T-helper 2 cell treated with Interferon-gamma antibody and Interleukin-4, amounts not matched to agents 5 μg/mL and 100 μg/mL, for 36 hours (primary cell): ENCODE measurements around the gene PDGFA.

Source experiments
- DNase-seq: peaks from one replicate; pipeline ENCODE4 v3.0.0; 2021; ENCODE audit warnings: low spot score
- H3K27ac Mint-ChIP-seq: one replicate; pipeline ENCODE4 v1.8.0; 2021; ENCODE audit warnings: mild to moderate bottlenecking, mixed read lengths
- H3K27me3 Mint-ChIP-seq: one replicate; pipeline ENCODE4 v1.8.0; 2021; ENCODE audit warnings: low read depth, mixed read lengths
- H3K36me3 Mint-ChIP-seq: one replicate; pipeline ENCODE4 v1.8.0; 2021; ENCODE audit warnings: low read depth, mixed read lengths
- H3K4me1 Mint-ChIP-seq: one replicate; pipeline ENCODE4 v1.8.0; 2021; ENCODE audit warnings: low read depth, mixed read lengths
- H3K4me3 Mint-ChIP-seq: one replicate; pipeline ENCODE4 v1.8.0; 2022; ENCODE audit warnings: mild to moderate bottlenecking, moderate library complexity, mixed read lengths
- H3K9me3 Mint-ChIP-seq: one replicate; pipeline ENCODE4 v1.8.0; 2021; ENCODE audit warnings: mixed read lengths

PDGFA gene

DNA sequence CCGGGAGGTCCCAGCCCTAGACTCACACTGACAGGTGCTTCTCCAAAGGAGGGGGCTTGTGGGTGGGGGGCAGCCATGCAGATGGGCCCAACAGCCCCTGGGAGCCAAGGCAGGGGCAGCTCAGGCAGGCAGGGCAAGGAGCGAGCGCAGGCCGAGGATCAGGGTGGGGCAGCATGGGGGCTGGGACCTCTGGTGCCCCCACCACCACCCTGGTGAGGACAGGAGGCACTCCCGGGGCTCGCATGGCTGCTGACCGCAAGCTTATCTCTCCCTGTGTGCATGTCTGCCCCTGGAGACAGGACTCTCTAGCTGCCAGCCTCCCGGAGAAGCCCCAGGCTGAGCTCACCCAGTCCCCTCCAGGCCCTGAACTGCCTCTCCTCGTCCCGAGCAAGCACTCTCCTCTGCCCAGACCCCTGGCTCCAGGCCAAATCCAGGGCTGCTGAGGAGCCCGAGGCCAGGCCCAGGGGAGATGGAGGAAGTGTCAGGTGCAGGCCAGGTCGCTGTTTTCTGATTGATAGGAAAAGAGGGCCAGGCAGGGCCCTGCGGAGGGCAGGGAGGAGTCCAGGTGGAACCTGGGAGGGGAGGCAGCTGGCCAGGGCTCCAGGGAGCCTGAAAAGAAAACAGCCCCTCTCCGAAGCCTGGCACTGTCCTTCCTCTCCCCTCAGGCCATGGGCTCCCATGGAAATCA lies 39.0 kb downstream of the PDGFA start:
- H3K4me3 Mint-ChIP-seq, result no peak overlapping the region
- no peak overlapping the region for H3K27ac Mint-ChIP-seq
- peaks cover 4% of the 10 kb centered on the region for H3K9me3 Mint-ChIP-seq
- no peaks in the 10 kb centered on the region for H3K4me1 Mint-ChIP-seq
- no peaks in the 10 kb centered on the region for H3K36me3 Mint-ChIP-seq
- no peaks in the 10 kb centered on the region for H3K27me3 Mint-ChIP-seq
- no peak for DNase-seq

DNA sequence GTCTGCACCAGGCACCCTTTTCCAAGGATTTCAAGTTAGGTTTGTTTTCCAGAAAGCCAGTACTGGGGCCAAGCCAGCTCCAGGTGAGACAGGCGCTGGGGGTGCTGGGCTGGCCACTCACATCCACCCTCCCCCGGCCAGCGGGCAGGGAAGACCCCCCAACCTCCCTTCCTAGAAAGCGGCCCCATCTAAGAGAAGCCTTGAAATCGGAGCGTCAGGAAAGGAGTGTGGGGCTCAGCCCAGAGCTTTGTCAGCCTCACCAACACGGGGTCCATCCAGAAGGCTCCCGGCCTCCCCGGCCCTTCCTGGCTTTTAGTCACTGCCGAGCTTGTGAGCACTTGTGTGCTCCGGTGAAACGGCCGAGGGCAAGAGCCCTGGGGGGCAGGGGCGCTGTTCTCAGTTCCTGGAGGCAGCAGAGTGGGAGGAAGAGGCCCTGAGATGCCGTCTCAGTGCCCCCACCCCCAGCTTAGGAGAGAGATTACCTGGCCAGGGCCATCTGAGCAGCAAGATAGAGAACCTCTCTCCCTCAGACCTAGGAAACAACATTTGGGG lies 39.6 kb downstream of the PDGFA start:
- Mint-ChIP-seq H3K27me3 (no peaks in the 10 kb centered on the region), H3K4me3 (no peak overlapping the region), H3K4me1 (no peaks in the 10 kb centered on the region), H3K36me3 (no peaks in the 10 kb centered on the region), H3K9me3 (peaks cover 4% of the 10 kb centered on the region), H3K27ac (no peak overlapping the region)
- no peak for DNase-seq

DNA sequence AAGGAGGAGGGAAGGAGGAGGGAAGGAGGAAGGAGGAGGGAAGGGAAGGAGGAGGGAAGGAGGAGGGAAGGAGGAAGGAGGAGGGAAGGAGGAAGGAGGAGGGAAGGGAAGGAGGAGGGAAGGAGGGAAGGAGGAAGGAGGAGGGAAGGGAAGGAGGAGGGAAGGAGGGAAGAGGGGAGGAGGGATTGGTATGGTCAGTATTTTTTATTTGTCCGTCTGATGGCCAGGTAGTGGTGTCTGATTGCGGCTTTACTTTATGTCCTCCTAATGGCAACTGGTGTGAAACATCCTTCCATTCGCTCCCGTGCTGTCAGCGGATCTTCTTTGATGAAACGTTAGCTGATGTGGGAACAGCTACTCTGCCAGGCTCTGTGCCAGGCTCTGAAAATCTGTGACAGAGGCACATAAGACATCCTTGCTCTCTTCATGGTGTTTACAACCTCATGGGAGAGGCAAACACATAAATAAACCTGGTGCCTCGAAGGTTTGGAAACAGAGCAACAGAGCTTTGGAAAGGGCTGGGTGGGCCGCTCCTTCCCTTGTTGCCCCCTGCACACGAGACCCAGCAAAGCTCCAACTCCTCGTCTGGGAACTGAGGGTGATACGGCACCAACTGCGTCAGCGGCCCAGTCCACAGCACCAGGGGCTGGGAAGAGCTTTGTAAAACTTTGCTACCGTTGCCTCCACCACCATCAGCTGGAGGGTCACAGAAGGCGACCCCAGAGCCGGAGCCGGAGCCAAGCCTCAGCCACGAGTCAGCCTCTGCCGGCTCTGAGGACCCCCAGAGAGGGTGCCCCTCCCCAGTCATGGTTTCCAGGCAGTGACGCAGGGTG lies 40.3 kb downstream of the PDGFA start:
- H3K36me3 Mint-ChIP-seq, result no peaks in the 10 kb centered on the region
- no peak overlapping the region for H3K4me3 Mint-ChIP-seq
- DNase-seq, result no peak
- peaks cover 4% of the 10 kb centered on the region for H3K9me3 Mint-ChIP-seq
- no peaks in the 10 kb centered on the region for H3K4me1 Mint-ChIP-seq
- H3K27me3 Mint-ChIP-seq, result no peaks in the 10 kb centered on the region
- H3K27ac Mint-ChIP-seq, result no peak overlapping the region

DNA sequence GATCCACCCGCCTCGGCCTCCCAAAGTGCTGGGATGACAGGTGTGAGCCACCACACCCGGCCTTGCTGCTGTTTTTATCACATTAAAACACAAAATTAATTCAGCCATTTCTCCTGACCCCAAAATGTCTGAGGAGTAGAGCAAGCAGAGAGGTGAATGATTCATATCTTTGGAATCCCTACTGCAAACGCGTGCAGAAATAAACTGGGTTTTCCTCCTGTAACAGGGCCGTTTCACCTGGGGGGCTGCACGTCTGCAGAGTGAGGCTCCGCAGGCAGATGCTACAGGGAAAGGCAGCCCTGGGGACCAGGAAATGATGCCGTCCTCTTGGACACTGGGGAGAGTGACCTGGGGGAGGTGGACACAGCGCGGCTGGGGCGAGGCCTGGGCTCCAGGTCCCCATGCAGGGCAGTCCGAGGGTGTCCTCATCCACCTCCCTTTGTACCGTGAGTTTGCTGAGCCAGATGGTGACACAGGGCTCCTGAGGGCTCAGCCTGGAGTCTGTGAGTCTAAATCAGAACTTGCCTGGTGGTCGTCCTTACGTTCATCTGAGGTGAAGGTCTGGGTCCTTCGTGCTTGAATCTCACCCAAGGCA lies 41.9 kb downstream of the PDGFA start:
- peaks cover 1% of the 10 kb centered on the region for H3K9me3 Mint-ChIP-seq
- DNase-seq, result no peak
- H3K4me1 Mint-ChIP-seq, result no peaks in the 10 kb centered on the region
- no peaks in the 10 kb centered on the region for H3K36me3 Mint-ChIP-seq
- H3K27me3 Mint-ChIP-seq, result no peaks in the 10 kb centered on the region
- H3K27ac Mint-ChIP-seq, result no peak overlapping the region
- no peak overlapping the region for H3K4me3 Mint-ChIP-seq

DNA sequence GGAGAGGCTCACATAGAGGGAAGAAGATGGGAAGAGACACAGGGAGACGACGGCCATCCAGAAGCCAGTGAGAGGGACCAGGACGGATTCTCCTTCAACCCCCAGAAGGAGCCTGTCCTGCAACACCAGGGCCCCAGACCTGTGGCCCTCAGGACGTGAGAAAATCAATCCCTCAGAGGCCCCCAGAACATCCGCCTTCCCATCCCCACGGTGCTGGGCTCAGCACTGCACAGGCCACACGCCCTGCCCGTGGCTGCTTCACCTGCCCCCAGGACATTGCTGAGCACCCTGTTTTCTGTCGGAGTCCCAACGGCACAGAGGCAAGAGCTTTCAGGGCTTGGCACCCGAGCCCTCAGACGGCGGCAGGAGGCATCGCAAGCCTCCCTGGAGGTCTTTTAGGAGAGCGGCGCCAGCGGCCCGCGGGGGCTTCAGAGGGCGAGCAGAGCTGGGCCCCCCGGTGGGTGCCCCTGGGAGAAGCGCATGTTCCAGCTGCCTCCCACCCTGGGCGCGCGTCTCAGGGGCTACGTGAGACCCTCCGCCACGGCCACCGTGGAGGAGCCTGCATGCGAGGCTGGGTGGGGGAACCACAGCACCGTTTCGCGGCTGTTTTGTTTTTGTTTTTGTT lies 42.8 kb downstream of the PDGFA start:
- DNase-seq, result no peak
- no peaks in the 10 kb centered on the region for H3K27me3 Mint-ChIP-seq
- no peaks in the 10 kb centered on the region for H3K9me3 Mint-ChIP-seq
- H3K4me1 Mint-ChIP-seq, result no peaks in the 10 kb centered on the region
- no peak overlapping the region for H3K4me3 Mint-ChIP-seq
- H3K27ac Mint-ChIP-seq, result no peak overlapping the region
- H3K36me3 Mint-ChIP-seq, result no peaks in the 10 kb centered on the region

DNA sequence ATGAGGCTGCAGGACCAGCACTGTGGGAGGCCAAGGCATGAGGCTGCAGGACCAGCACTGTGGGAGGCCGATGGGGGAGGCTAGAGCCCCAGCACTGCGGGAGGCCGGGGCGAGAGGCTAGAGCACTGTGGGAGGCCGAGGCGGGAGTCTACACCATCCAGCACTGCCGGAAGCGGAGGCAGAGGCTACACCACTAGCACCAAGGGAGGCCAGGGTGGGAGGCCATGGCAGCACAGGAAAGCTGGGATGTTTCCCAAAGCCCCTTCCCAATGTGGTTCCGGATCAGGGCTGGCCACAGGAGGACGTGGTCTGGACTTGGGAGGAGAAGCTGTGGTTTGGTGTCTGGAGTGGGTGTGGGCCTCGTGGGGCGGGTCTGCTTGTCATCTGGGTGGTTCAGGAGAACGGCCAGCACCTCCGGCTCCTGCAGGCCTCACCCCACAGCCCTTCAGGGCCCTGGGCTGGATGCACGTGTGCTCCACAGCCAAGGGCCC lies 43.6 kb downstream of the PDGFA start:
- no peak overlapping the region for H3K4me3 Mint-ChIP-seq

DNA sequence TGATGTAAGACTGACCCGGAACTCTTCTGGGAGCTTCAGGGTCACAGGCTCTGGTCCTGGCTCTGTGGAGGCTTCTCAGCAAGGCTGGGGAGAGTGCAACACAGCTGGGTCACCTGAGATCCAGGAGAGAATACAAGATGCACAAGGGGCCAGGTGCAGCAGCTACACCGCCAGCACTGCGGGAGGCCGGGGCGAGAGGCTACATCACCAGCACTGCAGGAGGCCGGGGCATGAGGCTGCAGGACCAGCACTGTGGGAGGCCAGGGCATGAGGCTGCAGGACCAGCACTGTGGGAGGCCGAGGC lies 44.3 kb downstream of the PDGFA start:
- H3K4me1 Mint-ChIP-seq, result no peaks in the 10 kb centered on the region
- no peak overlapping the region for H3K27ac Mint-ChIP-seq
- no peaks in the 10 kb centered on the region for H3K27me3 Mint-ChIP-seq
- DNase-seq, result no peak
- H3K9me3 Mint-ChIP-seq, result no peaks in the 10 kb centered on the region
- H3K4me3 Mint-ChIP-seq, result no peak overlapping the region
- H3K36me3 Mint-ChIP-seq, result no peaks in the 10 kb centered on the region

More for the DNA sequence above, 43.6 kb downstream of the PDGFA start:
- Mint-ChIP-seq H3K27ac (no peak overlapping the region), H3K9me3 (no peaks in the 10 kb centered on the region), H3K4me1 (no peaks in the 10 kb centered on the region), H3K36me3 (no peaks in the 10 kb centered on the region), H3K27me3 (no peaks in the 10 kb centered on the region)
- no peak for DNase-seq

DNA sequence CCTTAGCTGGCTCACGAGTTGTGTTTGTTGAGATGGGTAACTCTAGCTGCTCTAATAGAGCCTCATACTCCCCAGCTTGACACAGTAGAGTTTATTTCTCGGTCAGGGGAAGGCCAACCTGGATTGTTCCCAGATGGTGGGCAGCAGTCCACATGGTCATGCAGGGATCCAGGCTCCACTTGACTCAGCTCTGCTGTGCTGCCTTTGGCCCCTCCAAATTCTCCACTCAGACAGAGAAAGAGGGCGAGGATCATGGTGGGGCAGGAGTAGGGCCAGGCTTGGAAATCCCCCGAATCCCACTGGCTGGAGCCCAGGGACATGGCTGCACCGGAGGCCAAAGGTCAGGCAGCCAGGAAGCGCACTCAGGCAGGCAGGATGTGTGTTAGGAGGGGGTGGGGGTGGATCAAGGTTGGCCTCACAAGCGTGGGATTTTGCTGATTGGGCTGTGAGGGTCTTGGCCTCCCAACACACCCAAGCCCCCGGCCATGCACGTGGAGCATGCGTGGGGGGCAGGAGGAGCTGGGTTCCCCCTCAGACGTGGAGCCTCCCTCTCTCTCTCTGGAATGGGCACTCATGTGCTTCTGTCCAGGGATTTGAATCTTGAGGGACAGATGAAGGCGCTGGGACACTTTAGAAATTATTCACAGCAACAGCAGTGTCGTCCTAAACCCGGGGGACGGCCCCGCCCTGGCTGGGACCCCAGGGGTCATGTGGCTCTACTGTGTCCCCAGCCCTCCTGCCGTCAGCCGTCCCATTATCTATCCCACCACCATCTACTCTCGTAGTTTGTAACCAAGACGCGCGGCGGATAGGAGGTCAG lies 44.8 kb downstream of the PDGFA start:
- DNase-seq, result no peak
- no peaks in the 10 kb centered on the region for H3K36me3 Mint-ChIP-seq
- H3K27me3 Mint-ChIP-seq, result no peaks in the 10 kb centered on the region
- no peak overlapping the region for H3K27ac Mint-ChIP-seq
- no peak overlapping the region for H3K4me3 Mint-ChIP-seq
- no peaks in the 10 kb centered on the region for H3K4me1 Mint-ChIP-seq
- no peaks in the 10 kb centered on the region for H3K9me3 Mint-ChIP-seq

DNA sequence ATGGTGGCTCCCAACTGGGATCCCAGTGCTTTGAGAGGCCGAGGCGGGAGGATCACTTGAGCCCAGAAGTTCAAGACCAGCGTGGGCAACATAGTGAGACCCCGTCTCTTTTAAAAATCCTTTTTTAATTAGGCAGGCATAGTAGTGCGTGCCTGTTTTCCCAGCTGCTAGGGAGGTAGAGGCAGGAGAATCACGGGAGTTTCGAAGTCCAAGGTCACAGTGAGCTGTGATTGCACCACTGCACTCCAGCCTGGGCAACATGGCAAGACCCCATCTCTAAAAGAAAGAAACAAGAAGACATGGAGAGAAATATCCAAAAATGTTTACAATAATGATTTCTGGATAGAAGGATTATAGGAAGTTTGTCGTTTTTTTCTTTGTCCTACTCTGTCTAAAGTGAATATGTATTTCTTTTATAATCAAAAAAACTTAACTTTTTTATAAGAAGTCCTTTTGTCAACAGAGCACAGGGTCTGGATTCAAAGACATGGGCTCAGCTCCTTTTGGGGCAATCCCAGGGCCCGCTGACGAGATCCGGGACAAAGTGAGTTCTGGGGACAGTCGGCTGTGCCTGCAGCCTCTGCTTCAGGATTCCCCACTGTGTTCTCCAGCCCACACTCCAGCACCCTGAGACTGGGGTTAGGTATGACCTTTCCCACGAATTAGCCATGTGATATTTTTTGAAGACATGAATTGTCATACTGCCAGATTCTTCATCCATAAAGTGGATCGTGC lies 45.6 kb downstream of the PDGFA start:
- Mint-ChIP-seq H3K9me3 (peaks cover under 1% of the 10 kb centered on the region), H3K4me3 (no peak overlapping the region), H3K27me3 (no peaks in the 10 kb centered on the region), H3K36me3 (no peaks in the 10 kb centered on the region), H3K27ac (no peak overlapping the region), H3K4me1 (peaks cover under 1% of the 10 kb centered on the region)
- no peak for DNase-seq

DNA sequence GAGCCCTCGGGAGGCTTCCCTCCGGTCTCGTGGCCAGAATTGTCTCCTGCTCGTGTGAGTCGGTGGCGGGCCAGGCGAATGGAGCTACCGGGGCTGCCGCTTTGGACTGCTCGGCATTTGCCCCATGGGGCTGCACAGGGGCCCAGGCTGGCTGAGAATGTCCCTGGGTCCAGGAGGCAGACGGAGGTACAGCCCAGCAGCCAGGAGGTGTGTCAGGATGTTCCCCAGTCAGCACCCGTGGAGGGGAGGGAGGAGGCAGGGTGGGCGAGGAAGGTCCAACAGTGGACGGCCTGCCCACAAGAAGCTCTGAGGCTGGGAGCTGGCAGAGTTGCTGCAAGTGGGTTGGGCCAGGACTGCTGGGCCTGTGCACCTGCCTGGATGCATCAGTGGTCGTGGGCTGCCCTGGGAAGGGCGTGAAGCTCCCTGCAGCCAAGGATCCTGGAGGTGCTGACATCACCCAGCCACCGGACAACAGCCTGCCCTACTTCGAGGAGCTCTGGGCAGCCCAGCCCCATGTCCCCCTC lies 46.4 kb downstream of the PDGFA start:
- H3K4me3 Mint-ChIP-seq, result no peak overlapping the region

DNA sequence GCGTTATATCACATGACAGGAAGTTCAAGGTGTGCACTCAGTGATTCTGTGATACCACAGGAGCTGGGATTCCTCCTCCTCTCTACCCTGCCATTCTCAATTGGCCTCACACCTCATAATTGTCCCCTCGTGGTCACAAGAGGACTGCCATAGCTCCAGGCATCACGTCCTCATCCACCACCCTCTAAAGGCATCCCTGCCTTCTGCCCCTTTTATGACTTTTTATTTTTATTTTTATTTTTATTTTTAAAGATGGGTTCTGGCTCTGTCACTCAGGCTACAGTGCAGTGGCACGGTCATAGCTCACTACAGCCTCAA lies 47.0 kb downstream of the PDGFA start:
- no peaks in the 10 kb centered on the region for H3K27me3 Mint-ChIP-seq
- H3K9me3 Mint-ChIP-seq, result peaks cover 12% of the 10 kb centered on the region

More for the DNA sequence above, 46.4 kb downstream of the PDGFA start:
- Mint-ChIP-seq H3K9me3 (peaks cover 6% of the 10 kb centered on the region), H3K27me3 (no peaks in the 10 kb centered on the region), H3K27ac (no peak overlapping the region), H3K4me1 (peaks cover 2% of the 10 kb centered on the region), H3K36me3 (no peaks in the 10 kb centered on the region)
- DNase-seq, result no peak

DNA sequence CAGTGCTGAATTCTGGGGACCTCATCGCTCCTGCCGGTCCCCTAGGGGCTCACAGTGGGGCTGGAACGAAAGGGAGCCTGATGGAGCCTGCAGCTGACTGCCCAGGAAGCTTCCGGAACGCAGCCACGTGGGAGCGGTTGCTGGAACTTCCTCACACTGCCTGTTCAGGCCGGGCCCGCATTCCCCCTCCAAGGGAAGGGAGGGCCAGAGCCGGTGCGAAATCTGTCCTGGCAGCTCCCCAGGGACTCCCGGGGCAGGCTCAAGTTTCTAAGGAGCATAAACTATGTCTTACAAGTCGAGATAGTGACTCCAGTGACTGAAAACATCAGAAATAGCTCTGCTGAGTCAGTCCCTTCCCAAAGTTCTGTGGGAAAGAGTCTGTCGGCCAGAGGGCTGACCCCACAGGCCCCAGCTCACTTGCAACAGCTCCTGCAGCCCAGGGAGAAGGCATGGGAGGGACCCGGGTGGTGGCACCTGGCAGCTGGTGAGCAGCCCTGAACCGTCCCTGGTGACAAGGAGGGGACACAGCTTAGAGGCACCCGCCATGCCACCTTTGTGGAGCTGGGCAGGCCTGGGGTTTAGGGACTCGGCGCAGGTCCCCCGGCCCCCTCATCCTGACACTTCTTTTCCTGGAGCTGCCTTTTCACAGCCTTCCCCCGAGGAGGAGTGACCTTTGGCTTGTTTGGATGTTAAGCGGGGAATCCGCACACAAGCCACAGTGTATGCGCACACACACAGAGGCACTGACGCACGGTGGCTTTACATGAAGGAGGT lies 47.6 kb downstream of the PDGFA start:
- Mint-ChIP-seq H3K27me3 (no peaks in the 10 kb centered on the region), H3K4me1 (peaks cover 2% of the 10 kb centered on the region), H3K4me3 (no peak overlapping the region), H3K9me3 (peaks cover 16% of the 10 kb centered on the region), H3K36me3 (no peaks in the 10 kb centered on the region), H3K27ac (no peak overlapping the region)
- DNase-seq, result no peak

More for the DNA sequence above, 47.0 kb downstream of the PDGFA start:
- Mint-ChIP-seq H3K4me3 (no peak overlapping the region), H3K27ac (no peak overlapping the region), H3K36me3 (no peaks in the 10 kb centered on the region), H3K4me1 (peaks cover 2% of the 10 kb centered on the region)
- DNase-seq, result no peak
